ENCODE data around the gene CAMKMT.
A peak's percentile ranks its signal among the peaks of the same experiment; 100 is the strongest.
"Not testable (repeated sequence)": the region's sequence is repeated elsewhere in the genome, so short reads cannot be mapped to it uniquely, and the experiment has no call there.

Gene CAMKMT

DNA sequence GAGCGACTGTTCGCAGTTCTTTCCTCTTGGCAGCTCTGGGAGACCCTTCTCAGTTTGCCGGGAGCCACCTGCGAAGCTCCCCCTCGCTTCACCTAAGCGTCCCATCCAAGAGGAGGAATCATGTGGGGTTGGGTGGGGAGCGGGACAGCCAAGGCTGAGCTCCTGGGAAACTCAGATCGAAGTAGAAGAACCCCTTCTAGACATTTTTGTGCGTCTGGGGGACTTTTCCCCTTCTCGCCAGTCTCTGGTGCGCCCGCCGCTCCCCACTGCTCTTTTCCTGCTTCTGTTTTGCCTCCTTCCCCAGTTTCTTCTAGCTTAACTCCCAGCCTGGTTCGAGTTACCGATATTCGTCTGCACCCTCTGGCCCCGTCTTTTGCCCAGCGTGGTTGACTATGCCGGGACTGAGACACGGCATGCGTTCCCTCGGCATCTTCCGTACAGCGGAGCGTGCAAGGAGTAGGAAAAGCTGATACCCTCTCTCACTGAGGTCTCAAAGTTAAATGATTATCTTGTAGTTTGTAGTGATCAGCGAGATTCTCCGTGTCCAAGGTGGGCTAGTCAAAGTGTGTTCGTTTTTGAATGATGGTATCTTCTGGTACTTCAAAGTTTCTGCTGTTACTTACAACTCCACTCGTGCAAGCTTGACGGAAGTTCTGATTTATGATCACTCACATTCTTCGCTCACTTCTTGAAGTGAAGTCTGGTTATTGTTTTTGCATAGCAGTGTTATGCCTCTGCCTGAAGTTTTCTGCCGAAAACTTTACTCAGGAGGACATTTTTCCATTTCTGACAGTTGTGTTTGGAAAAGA is 664 bp downstream of the CAMKMT start:
- peak; percentile 28 to 81 (median 76) for DNase-seq

GRCh38 chr2:44364604-44365003 is 2.9 kb downstream of the CAMKMT start:
- no peak for DNase-seq

- DNase-seq = no peak
These were observed 5.8 kb downstream of the CAMKMT start for GRCh38 chr2:44367591-44367990.

DNA sequence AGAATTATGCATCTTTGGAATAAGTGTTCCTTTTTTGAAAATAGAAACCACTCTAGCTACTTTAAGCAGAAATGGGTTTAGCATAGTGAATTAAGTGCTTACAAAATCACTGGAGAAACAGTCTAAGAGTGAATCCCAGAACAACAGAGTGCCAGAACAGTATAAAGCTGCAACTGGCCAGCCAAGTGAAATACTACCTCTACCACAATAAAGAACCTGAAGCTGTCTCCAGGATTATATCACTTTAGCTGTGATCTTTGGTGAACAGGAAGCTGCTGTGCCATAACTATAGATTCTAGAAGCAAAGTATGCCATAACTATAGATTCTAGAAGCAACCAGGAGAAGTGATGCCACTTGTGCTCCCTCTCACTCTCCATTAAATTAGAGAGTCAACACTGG is 7.6 kb downstream of the CAMKMT start:
- DNase-seq = no peak

DNA sequence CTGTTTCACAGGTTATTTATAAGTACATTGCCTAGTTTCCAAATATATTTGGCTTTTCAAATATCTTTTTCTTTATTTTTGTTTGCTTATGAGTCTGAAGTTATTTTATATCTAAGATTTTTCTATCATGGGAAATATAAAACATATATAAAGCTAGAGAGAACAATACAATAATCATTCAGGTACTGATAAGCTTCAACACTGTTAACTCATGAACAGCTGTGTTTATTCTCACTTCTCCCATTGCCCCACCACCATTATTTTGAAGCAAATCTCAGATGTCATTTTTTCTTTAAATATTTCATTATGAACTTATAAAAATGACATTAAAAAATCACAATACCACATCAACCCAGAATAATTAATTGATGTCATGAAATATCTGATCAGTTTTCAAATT is 9.7 kb downstream of the CAMKMT start:
- DNase-seq = no peak

DNA sequence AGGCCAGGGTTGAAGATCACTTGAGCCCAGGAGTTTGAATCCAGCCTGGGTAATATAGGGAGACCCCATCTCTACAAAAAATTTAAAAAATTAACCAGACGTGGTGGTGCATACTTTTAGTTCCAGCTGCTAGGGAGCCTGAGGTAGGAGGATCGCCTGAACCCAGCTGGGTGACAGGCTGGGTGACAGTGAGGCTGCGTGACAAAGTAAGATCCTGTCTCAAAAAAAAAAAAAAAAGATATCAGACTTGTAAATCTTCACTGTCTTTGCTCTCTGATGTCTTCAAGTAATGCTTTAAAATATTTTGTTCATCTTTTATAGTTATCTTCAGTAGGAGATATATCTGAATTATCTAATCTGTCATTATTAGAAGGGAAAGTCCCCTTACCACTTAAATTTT is 10.5 kb downstream of the CAMKMT start:
- DNase-seq = no peak

- DNase-seq = no peak
These were observed 15.7 kb downstream of the CAMKMT start for GRCh38 chr2:44377486-44377885.

- DNase-seq = not testable (repeated sequence)
These were observed 23.5 kb downstream of the CAMKMT start for GRCh38 chr2:44385226-44385625.

DNA sequence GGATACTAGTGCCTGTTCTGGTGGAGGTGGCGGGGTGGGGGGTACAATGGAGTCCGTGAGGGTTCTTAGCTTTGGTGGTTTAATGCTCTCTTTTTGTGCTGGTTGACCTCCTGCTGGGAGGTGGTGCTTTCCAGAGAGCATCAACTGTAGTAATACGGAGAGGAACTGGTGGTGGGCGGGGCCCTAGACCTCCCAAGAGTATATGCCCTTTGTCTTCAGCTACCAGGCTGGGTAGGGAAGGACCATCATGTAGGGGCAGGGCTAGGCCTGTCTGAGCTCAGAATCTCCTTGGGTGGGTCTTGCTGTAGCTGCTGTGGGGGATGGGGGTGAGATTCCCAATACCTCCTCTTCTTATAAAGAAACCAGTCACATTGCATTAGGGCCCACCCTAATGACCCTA is 27.1 kb downstream of the CAMKMT start:
- DNase-seq = no peak

DNA sequence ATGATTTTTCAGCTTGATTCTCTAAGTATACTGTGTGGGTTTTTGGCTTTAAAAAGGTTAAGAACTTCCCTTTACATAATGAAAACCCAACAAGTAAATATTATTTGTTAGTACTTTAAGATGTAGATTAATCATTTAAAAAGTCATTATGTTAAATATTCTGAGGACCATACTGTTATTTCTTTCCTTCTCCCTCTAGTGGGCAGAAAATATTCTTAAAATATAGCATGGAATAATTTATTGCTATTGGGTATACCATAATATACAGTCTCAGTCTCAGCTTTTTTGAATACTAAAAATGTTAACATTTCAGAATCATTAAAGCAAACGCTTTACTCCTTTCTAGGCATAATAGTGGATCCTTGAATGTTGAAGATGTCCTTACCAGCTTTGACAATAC is 28.1 kb downstream of the CAMKMT start:
- peak in 1 of 3 experiments; percentile 14 for DNase-seq

GRCh38 chr2:44392338-44392943 is 30.7 kb downstream of the CAMKMT start:
- peak; percentile 56 to 86 (median 72) for DNase-seq

- DNase-seq = no peak
These were observed 35.9 kb downstream of the CAMKMT start for GRCh38 chr2:44397447-44398175.

GRCh38 chr2:44398243-44398897 is 36.6 kb downstream of the CAMKMT start:
- no peak for DNase-seq

DNA sequence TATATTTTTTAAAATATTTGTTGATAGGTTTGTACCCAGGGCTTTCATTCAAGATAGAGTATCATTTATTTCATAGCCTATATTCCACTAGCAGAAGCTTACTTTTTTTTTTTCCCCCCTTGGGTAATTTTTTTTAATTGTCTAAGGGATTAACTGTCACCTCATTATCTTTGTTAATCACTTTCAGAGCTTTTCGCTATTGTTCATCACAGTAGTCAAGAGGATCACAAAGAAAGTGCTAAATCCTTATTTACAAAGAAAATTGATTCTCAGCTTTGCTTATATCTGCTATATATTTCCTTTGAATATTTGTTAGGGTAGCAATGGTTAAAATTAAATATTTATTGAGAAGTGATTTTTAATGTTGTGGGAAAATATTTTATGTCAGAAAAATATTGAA is 59.0 kb downstream of the CAMKMT start:
- peak in 1 of 3 experiments; percentile 18 for DNase-seq

DNA sequence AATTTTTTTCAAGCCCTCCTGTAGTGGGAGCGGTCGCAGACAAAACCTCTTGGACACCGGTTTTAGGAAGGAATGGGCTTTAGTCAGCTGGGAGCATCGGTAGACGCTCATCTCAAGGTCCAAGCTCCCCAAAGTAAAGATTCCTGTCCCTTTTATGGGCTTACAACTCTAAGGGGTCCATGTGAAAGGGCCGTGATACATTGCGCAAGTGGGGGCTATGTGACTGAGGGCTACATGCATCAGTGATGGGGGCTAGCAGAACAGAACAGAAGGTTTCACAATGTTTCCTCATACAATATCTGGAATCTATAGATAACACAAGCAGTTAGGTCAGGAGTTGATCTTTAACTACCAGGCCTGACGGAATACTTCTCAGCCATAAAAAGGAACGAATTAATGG is 62.5 kb downstream of the CAMKMT start:
- DNase-seq = no peak

DNA sequence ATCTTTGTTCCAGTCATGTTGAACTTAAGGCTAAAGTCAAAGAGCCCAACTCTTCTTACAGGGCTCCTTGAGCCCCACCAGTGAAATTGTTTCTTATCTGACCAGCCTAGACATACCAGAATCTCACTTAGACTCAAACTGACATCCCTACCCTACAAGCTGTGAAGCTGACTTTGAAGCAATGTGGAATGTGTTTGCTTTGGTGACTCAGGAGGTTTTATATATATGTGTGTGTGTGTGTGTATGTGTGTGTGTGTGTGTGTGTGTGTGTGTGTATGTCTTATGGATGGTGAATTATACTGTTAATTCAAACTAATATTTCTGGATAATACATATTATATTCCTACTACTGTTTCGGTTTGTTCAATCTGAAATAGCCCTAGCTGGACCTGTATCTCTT is 67.3 kb downstream of the CAMKMT start:
- DNase-seq = no peak

DNA sequence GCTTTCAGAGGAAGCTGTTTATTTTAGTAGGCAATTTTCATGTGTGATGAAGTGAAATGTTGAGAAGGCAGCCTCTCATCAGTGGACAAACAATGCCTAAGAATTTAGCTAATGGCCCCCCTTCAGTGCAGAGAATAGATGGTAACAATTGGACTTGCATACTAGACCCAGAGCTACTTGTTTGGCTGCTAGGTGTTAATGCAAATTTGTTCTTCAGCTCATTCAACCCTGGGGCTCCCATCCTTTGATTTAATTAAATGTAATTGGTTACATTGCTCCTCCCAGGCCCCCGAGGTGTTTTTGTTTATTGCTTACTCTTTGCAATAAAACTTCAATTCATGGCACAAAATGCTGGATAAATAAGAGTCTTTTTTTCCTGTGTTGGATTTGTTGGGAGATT is 68.6 kb downstream of the CAMKMT start:
- peak in 2 of 3 experiments; percentile 63 to 89 for DNase-seq

GRCh38 chr2:44433895-44434294 is 72.1 kb downstream of the CAMKMT start:
- peak in 2 of 3 experiments; percentile 50 to 80 for DNase-seq

GRCh38 chr2:44441200-44441599 is 79.5 kb downstream of the CAMKMT start:
- no peak for DNase-seq

DNA sequence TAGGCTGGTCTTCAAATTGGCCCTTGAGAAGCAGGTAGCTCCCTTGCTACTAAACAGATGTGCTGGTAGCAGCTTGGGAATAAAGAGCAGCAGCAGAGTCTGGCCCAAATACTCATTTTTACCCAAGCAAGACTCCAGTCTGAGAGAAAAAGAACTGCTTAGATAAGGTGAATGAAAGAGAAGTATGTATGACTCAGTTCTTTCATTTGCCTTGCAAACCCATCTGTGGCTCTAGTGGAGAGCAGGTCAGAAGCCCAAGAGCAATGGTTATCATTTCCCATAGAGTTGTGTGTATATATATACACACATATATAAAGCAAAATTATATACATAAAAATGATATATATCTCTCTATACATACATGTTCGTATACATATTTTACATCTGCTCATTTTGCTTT is 80.3 kb downstream of the CAMKMT start:
- DNase-seq = no peak

- no peak for DNase-seq
These were observed 81.8 kb downstream of the CAMKMT start for GRCh38 chr2:44443517-44443916.

GRCh38 chr2:44444881-44445280 is 83.1 kb downstream of the CAMKMT start:
- no peak for DNase-seq

GRCh38 chr2:44448860-44449527 is 87.2 kb downstream of the CAMKMT start:
- peak in 1 of 3 experiments; percentile 36 for DNase-seq

Measured in NCI-H1417 (cell line).